Measurements from ENCODE around the gene ZNF304. TPM values are rescaled to one million over a fixed set of nuclear protein-coding genes. Genes with fewer than 3 reads are reported as not detected.

The ZNF304 gene
- total and polyA plus RNA-seq, 9 of the 15 experiments (the other 6 are each of a cell fraction or from before 2014, with no cell fraction given), result 0.82 to 5.5 (median 3.6) TPM

DNA sequence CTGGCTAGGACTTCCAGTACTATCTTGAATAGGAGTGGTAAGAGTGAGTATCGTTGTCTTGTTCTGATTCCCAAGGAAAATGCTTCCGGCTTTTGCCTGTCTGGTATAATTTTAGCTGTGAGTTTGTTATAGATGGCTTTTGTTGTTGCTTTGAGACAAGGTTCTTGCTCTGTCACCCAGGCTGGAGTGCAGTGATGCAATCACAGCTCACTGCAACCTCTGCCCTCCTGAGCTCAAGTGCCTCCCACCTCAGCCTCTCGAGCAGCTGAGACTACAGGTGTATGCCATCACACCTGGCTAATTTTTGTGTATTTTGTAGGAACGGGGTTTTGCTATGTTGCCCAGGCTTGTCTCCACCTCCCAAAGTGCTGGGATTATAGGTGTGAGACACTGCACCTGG, 36.9 kb upstream of the ZNF304 start (continued):
- TF ChIP-seq, protein P1, sequence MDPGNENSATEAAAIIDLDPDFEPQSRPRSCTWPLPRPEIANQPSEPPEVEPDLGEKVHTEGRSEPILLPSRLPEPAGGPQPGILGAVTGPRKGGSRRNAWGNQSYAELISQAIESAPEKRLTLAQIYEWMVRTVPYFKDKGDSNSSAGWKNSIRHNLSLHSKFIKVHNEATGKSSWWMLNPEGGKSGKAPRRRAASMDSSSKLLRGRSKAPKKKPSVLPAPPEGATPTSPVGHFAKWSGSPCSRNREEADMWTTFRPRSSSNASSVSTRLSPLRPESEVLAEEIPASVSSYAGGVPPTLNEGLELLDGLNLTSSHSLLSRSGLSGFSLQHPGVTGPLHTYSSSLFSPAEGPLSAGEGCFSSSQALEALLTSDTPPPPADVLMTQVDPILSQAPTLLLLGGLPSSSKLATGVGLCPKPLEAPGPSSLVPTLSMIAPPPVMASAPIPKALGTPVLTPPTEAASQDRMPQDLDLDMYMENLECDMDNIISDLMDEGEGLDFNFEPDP (CRISPR knock-in tag; IDR thresholded peaks at IDR 0.05), result no peak
- TF ChIP-seq ELF4 (CRISPR knock-in tag; IDR thresholded peaks at IDR 0.05) (no peak), GTF2E2 (tag; IDR thresholded peaks at IDR 0.05) (no peak)
- TF ChIP-seq, protein P2, sequence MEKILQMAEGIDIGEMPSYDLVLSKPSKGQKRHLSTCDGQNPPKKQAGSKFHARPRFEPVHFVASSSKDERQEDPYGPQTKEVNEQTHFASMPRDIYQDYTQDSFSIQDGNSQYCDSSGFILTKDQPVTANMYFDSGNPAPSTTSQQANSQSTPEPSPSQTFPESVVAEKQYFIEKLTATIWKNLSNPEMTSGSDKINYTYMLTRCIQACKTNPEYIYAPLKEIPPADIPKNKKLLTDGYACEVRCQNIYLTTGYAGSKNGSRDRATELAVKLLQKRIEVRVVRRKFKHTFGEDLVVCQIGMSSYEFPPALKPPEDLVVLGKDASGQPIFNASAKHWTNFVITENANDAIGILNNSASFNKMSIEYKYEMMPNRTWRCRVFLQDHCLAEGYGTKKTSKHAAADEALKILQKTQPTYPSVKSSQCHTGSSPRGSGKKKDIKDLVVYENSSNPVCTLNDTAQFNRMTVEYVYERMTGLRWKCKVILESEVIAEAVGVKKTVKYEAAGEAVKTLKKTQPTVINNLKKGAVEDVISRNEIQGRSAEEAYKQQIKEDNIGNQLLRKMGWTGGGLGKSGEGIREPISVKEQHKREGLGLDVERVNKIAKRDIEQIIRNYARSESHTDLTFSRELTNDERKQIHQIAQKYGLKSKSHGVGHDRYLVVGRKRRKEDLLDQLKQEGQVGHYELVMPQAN (IDR thresholded peaks at IDR 0.05; ENCODE audit: borderline replicate concordance), result no peak

DNA sequence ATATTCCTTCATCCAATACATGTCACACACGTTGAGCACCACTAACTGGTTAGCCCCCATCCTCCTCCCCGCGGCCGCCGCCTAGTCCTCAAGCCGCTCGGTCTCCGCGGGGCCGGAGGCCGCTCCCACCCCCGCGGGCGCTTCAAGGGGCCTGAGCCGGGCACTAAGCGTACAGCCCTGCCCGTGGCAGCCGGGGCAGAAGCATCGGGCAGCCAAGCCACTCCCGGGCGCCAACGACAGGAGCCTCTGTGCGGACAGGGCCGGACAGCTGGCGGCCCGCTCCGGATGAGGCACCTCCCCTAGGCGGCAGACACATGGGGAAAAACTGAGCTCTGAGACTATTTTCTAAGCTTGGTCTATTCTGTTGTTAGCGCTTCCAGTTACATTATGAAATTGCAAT, 33.6 kb upstream of the ZNF304 start:
- peaks cover 2 to 4% of the 10 kb centered on the region in 2 experiments; a peak in 2 of 5 replicates for H3K27me3 ChIP-seq (ENCODE audit: control insufficient read depth in 2 of 2, insufficient read depth in 2 of 2, low read length in 2 of 2)
- no peak overlapping the region for H3K27ac ChIP-seq (ENCODE audit: extremely low read depth, low read depth, low read length)
- no peak overlapping the region for H2AFZ ChIP-seq (ENCODE audit: low read depth, low read length)
- in situ Hi-C loops (cut with MboI), result no loop called here
- no peak overlapping the region for H3K9ac ChIP-seq (ENCODE audit: insufficient read depth in 1 of 2, low read depth in 2 of 2, low read length in 2 of 2)
- no peak overlapping the region for H3K4me2 ChIP-seq (ENCODE audit: insufficient read depth, low read length)
- H4K20me1 ChIP-seq (replicated peaks; ENCODE audit: control insufficient read depth, insufficient read depth, low read length), result no peaks in the 10 kb centered on the region
- H3K79me2 ChIP-seq (ENCODE audit: control insufficient read depth, insufficient read depth, low read length), result peaks cover 21% of the 10 kb centered on the region
- no peaks in the 10 kb centered on the region for H3K9me1 ChIP-seq (ENCODE audit: control insufficient read depth, insufficient read depth, low read length)
- ChIA-PET CTCF (ENCODE audit: low intra/inter-chr PET ratio) (no interaction called here), POLR2A (interaction anchor here (1.2 to 1.5 kb wide), 2 partner anchors 12 to 14 kb away, joined by 4 to 5 read pairs; no protein-coding TSS in a partner anchor)
- H3K4me1 ChIP-seq (replicated peaks in 1 of 2; ENCODE audit: control insufficient read depth in 2 of 2, insufficient read depth in 2 of 2, low read length in 2 of 2), result peaks cover 9% of the 10 kb centered on the region in 2 experiments; a peak in 4 of 5 replicates
- ATAC-seq, result no peak
- DNase-seq (ENCODE audit: extremely low read depth in 1 of 4, low spot score in 3 of 4), result no peak
- H3K36me3 ChIP-seq (ENCODE audit: control insufficient read depth, insufficient read depth, low read length), result no peaks in the 10 kb centered on the region
- no peak for FAIRE-seq
- intact Hi-C loops (cut with micrococcal nuclease), result no loop called here
- no TSS peak for BruUV-seq (replicated peaks)
- no peaks in the 10 kb centered on the region; the same call in 1 of the 2 replicates for H3K9me3 ChIP-seq (replicated peaks; ENCODE audit: control insufficient read depth, insufficient read depth, low read depth, low read length)
- 51% methylated on average over 23 of the region's 29 CpGs for WGBS (ENCODE audit: insufficient coverage, low coverage, missing lambda C conversion rate)
- no peak overlapping the region for H3K4me3 ChIP-seq
- TF ChIP-seq, protein P3, sequence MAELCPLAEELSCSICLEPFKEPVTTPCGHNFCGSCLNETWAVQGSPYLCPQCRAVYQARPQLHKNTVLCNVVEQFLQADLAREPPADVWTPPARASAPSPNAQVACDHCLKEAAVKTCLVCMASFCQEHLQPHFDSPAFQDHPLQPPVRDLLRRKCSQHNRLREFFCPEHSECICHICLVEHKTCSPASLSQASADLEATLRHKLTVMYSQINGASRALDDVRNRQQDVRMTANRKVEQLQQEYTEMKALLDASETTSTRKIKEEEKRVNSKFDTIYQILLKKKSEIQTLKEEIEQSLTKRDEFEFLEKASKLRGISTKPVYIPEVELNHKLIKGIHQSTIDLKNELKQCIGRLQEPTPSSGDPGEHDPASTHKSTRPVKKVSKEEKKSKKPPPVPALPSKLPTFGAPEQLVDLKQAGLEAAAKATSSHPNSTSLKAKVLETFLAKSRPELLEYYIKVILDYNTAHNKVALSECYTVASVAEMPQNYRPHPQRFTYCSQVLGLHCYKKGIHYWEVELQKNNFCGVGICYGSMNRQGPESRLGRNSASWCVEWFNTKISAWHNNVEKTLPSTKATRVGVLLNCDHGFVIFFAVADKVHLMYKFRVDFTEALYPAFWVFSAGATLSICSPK (IDR thresholded peaks at IDR 0.05; ENCODE audit: borderline replicate concordance), result no peak
- no peak for TF ChIP-seq NR4A1 (CRISPR knock-in tag; IDR thresholded peaks at IDR 0.05)
- no peak for TF ChIP-seq NR4A1 (tag; IDR thresholded peaks at IDR 0.05)
- TF ChIP-seq, protein P4, sequence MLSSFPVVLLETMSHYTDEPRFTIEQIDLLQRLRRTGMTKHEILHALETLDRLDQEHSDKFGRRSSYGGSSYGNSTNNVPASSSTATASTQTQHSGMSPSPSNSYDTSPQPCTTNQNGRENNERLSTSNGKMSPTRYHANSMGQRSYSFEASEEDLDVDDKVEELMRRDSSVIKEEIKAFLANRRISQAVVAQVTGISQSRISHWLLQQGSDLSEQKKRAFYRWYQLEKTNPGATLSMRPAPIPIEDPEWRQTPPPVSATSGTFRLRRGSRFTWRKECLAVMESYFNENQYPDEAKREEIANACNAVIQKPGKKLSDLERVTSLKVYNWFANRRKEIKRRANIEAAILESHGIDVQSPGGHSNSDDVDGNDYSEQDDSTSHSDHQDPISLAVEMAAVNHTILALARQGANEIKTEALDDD (IDR thresholded peaks at IDR 0.05), result no peak
